ENCODE results near the gene TOM1.

GRCh38 chr22:35275580-35275979, 24.1 kb upstream of the TOM1 start:
- TF ChIP-seq POLR2AphosphoS5 (IDR thresholded peaks at IDR 0.05; ENCODE audit: low read depth, low read length) (no peak), CHD2 (IDR thresholded peaks at IDR 0.05; ENCODE audit: low read length, partially characterized antibody) (no peak), CTCF (IDR thresholded peaks at IDR 0.05) (no peak), TEAD4 (IDR thresholded peaks at IDR 0.05; ENCODE audit: borderline replicate concordance, insufficient read depth) (no peak), NRF1 (IDR thresholded peaks at IDR 0.05; ENCODE audit: low read depth, low read length) (no peak), ZBTB33 (IDR thresholded peaks at IDR 0.05; ENCODE audit: borderline replicate concordance, low read depth) (no peak), RAD21 (IDR thresholded peaks at IDR 0.05; ENCODE audit: low read length) (no peak), MXI1 (IDR thresholded peaks at IDR 0.05; ENCODE audit: low read depth, low read length) (no peak)

All from SK-N-SH (cell line).